ELF-1 (cell line): ENCODE results near the gene EXD3.

ENCODE experiments used
- DNase-seq: peaks from one replicate; pipeline ENCODE4 v3.0.0-alpha.2; 2016; ENCODE audit warnings: low read depth, low spot score

The EXD3 gene

DNA sequence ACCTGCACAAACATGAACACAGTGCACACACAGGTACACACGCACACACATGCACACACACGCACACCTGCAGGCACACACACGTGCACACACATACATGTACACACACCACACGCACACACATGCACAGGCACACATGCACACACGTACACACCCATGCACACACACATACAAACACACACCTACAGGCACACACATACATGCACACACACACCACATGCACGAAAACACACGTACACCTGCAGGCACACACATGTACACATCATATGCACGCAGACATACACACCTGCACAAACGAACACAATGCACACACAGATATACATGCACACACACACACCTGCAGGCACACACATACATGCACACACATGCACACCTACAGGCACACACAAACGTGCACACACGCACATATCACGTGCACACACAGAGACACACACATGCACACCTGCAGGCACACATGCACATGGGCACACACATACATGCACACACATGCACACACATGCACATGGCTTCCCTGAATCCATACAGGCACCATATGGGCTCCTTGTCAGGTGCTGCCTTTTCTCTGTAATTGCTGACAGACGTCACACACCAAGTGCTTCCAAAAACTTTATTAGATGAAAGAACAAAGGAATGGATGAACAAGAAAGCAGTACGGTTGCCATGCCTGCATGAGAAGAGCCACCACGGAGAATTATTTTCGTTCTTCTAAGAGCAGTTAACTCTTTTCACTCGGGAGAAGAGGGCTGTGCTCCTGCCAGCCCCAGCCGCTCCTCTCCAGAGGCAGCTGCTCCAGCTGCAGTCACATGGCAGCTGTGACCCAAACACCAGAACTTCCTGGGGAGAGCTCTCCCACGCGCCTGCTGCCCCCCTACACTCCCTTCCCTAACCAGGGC, 57.2 kb downstream of the EXD3 start:
- DNase-seq = no peak

DNA sequence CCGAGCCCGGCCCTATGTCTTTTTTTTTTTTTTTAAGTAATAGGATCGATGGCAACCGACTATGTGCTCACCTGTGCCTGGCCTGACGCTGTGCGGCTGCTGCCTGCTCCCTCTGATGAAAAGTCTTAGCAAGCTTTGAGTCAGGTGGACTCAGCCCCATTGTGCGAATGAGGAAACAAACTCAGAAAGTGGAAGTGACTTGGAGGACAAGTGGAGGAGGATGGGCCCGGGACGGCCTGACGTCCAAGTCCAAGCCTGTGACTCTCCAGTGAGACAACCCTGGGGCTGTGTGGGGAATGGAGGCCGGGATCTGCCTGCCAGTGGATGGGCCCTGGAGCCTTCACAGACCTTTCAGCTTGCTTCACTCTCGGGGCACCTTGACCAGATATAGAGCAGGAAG, 57.9 kb downstream of the EXD3 start:
- DNase-seq = no peak

DNA sequence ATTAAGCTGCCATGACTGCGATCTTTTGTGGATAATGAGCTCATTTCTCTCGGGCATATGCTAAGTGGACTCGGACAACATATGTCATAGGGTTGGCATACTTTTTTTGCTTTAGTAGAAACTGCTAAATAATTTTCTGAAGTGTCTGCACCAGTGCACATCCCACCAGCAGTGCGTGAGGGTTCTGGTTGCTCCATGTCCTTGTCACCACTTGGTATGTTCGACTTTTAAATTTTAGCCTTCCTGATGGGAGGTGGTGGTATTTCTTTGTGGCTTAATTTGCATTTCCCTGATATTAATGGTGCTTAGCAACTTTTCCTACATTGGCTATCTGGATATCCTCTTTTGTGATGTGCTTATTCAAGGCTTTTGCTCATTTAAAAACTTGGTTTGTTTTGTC, 63.1 kb downstream of the EXD3 start:
- no peak for DNase-seq

DNA sequence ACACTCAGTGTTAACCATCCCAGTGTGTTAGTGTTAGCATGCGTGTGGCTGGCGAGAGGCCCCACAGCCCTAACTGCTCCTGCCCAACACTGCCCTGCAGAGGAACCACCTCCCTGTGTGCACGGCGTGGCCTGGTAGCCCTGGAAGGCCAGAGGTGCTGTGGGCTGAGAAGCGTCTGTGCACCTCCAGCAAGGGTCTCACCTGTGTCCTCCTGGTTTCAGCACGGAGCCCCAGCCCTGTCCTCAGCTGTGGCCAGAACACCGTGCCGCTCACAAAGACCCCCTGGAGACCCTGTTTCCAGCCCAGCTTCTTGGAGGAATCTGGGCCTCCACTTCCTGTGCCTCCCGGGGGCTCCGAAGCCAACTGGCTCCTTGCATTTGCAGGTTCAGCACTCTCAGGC, 64.8 kb downstream of the EXD3 start:
- DNase-seq = no peak

DNA sequence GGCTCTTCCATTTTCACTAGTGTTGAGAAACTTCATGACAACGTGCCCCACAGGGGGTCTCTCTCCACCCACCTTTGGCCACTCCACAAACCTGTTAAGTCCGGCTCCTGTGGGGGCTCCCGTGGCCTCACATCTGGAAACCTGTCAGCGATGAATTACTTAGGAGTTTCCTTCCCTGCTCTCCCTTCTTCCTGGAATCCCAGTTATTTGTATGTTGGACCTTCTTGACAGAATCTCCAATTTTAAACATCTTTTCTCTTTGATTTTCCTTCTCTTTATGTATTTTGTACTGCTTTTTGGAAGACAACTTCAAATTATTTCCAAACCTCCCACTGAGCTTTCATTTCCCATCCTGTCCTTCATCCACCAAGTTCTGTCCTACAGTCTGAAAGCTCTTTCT, 65.8 kb downstream of the EXD3 start:
- DNase-seq = no peak

DNA sequence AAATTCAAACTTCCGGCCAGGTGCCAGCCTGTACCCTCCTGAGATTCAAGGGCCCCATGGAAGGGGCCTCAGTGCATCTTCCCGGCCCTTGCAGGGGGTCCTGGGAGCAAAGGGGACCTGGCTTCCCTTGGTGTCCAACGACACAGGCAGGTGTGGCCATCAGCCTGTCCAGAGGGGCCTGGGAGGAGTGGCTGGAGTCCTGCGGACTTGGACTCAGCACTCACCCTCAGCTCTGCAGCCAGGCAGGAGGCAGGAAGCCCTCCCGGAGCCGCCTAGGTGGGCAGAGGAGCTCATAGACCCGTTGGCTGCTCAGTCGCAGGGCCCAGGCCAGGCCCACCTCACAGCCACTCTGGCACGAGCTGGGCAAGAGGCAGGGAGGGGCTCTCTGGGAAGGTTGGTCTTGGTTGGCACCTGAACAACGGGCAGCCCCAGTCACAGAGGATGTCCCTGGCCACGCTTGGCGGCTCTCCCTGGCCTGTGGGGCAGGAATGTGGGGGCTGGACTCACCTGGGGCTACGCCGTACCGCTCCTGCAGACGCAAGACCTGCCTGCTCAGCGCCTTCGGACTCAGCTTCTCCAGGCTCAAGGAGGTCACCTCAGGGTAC, 67.1 kb downstream of the EXD3 start:
- DNase-seq = no peak

DNA sequence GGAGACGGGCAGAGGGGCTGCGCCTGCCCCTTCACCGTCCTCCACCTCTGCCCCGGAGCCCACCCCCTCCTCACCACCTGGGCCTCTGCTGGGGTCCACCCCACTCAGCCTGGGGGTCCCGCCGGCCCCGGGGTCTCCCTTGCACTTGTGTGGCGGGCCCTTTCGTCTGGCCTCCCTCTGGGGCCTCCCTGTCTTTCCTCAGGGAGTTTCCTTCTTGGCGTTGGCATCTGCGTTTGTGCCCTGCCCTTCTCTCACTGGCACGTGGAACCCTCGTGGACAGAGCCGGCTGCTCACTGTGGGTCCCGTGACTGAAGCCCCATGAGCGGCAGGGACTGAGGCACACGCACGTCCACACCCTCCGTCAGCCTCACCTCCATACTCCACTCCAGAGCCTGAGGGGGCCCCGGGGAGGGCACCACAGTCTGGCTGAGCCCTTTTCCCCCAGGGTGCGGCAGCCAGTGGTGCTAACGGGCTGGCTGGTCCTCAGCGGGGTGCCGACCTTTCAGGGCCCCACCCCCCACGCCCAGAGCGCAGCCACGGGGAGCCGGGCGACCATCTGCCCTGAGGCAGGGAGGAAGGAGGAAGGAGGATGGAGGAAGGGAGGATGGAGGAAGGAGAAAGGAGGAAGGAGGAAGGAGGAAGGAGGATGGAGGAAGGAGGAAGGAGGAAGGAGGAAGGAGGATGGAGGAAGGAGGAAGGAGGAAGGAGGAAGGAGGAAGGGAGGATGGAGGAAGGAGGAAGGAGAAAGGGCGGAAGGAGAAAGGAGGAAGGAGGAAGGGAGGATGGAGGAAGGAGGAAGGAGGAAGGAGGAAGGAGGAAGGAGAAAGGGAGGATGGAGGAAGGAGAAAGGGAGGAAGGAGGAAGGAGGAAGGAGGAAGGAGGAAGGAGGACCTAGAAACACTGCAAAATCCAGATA, 67.9 kb downstream of the EXD3 start:
- no peak for DNase-seq

DNA sequence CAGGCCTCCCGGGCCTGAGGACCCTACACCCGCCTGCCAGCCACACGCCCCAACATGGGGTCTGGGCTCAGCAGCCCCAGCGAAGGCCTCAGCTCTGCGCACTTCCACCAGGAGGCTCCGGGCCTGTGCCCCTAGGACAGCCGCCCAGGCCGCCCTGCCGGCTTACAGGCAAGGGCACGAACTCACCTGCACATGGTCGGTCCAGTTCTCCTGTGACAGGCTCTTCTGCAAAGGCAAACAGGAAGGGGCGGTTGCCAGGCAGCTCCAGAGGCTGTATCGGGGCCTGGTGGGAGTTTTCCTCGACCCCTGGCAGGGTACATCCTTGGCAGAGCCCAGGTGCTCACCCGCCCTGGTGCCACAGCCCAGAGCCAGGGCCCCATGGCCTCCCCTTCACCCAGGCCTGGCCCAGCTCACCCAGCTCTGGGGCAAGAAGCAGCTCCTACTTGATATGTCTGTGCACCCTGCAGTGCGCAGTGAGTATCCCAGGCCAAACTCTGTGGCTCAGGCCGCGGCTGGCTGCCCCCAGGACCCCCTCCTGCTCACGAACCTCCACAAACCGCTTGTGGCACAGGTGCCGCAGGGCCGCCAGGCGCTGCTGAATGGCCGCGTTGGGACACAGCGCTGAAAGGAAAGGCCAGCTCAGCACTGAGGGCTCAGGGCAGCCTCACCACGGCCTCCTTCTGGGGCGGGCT, 68.7 kb downstream of the EXD3 start:
- no peak for DNase-seq

DNA sequence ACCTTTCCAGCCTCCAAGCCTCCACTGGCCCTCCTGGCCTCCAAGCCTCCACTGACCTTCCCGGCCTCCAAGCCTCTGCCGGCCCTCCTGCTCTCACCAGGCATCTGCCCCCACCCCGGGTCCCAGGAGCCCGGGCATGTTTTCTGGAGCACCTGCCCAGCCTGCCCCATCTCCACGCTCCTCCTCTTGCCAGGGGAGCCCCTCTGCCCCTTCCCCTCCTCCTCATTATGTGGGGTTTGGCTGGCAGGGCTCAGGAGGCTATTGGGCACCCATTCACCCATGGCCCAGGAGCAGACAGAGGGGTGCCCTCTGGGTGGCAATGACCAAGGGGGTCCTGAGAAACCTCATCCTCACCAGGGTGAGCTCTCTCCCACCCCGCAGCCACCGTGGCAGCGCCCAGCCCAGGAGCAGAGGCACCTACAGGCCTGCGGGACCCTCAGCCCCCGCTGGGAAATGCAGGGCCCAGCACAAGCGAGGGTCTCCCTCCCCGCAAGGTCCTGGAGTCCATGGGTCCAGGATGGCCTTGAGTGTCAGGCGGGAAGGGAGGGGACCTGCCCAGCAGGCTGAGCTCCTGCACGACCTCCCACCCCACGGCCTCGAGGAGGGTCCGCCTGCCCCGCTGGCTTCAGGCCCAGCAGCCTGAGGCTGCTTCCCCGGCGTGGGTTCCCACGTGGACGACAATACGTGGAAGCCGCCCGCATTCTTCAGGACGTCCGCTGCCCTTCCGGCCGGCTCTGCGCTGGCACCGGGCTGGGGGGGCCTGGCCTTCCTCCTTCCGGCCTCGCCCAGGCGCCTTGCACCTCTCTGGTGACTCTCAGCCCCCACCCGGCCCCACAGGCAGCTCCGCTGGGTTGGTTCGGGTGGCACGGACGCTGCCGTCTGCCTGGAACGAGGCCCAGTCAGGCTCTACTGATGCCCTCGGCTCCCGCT, 69.5 kb downstream of the EXD3 start:
- DNase-seq = no peak

DNA sequence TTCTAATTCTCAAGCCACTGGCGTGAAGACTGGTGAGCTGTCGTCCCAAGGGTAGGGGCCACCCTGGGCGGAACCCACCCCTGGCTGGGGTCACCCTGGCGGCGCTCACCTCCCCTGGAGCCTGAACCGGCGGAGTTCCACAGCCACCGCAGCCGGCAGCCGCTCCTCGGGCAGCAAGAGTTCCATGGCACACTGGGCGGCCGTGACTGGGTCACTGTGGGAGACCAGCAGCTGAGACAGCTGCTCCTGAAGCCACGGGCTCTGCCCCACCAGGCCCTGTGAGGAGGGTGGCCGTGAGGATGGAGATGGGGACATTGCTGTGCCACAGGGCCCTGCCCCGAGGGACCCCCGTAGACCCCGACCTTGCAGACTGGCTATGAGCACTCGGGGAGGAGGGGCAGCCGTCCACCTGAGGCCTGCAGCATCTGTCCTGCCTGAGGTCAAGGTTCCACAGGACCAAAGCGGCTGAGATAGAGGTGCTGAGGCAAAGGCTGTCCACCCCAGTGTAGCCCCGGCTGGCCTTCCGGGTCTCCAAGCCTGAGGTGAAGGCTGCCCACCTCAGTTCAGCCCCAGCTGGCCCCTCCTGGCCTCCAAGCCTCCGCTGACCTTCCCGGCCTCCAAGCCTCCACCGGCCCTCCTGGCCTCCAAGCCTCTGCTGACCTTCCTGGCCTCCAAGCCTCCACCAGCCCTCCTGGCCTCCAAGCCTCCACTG, 70.3 kb downstream of the EXD3 start:
- no peak for DNase-seq

DNA sequence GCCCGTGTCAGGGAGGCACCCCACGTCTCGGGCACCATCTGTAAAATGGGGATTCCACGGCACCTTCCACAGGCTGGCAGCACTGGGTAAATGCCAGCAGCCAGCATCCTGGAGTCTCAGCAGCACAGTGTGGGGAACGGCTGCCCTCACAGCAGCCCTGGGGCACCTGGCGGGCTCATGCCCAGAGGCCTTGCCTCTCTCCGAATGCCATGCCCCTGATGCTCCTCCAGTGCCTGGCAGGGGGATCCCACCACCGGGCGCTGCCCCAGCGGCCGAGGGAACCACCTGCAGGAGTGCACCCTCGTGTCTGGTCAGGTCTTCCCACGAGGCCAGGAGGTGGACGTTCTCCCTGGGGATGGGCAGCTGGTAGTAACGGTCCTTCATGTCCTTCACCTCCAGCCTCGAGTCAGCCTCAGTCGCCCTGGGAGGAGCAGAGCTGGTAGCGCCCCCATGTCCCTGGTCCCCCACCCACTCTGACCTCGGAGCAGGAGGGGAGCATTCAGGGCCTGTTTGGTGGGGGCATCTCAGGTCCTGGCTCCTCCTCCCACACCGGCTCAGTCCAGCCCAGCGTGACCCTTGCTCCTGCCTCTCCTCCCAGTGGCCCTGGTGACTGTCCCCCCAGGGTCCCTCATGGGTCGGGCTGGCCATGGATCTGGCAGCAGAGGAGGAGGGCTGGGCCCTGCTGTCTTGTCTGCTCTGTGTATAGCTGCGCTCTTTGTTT, 71.0 kb downstream of the EXD3 start:
- no peak for DNase-seq

DNA sequence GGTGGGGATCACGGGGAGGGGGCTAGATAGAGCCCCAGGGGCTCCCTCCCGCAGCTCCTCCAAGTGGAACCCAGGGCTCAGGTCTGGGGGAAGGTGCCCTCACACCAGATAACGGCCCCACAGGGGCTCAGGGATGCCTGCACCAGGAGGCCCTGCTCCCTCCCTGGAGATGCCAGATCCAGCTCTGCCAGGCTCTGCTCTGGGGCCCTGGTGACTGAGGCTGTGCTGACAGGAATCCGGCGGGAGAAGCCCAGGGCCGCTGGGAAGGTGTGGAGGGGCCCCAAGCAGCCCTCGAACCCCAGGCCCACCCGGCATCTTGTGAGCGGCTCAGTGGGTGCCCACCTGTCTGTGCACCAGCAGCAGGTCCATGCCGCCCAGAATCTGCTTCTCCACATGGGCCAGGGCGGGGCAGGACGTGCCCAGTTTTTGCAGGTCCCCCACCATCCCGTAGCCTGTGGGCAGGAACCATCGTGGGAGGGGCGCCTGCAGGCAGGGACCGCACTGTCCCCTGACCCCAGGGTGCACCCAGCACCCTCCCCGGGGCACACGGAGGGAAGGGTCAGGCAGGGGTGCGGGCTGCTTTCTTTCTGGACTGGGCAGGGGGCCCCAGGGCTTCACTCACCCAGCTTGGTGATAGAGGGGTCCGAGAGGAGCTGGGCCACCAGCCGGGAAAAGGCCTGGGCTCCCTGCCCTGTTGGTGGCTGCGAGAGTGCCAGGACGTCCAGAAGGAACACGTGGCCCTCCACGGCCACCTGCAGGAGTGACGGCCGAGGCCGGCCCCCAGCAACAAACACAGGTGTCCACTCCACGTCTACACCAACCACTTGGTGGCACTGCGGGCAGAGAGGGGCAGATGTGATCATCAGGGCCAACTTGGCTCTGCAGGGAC, 72.0 kb downstream of the EXD3 start:
- DNase-seq = no peak

DNA sequence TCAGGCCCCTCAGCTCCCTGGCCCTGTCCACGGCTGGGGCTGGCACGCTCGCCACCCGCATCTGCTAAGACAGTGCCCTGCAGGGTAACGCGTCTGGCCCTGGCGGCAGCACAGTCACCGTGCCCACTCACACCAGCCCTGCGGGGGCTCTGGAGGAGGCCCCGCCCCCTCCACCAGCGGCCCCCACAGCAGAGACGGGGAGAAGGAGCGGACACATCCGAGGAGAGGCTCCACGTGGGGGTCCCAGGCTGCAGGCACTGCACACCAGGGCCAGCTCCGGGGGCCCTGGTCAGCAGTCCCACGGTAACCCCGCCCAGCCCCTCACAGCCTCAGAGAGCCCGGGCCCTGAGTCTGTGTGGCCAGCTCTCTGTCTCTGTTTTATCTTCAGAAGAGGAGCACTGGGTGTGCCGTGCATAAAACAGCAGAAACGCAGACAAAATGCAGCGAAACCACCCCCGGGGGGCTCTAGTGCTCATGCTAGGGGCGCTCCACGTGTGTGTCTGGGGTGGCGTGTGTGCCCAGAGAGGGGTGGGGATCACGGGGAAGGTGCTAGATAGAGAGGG, 73.4 kb downstream of the EXD3 start:
- no peak for DNase-seq

DNA sequence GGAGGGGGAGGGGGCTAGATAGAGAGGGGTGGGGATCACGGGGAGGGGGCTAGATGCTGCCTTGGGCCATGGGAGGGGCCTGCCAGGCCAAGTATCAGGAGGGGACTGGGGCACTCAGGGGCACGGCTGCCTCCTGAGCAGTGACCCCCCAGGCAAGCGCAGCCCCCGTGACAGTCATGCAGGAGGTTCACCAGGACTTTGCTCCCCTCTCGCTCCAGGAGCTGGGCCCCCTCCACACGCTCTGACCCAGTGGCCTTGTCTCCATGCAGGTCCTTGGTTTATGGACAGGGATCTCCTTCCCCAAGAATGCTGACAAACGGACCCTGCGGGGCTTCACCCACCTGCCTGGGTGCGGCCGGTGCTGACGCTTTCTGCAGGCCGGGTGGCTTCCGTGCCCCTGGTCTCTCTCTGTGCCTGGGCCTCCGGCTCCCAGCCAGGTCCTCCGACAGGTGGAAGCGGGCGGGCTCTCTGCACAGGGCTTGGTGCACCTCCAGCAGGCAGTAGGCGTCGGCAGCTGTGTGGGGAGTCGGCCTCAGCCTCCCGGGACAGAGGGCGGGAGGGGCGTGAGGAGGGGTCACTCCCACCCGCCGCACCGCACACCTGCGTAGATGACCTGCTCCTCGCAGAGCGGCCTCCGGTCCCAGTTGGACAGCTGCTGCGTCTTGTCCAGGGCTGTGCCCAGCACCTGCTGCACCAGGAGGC, 74.0 kb downstream of the EXD3 start:
- DNase-seq = no peak

DNA sequence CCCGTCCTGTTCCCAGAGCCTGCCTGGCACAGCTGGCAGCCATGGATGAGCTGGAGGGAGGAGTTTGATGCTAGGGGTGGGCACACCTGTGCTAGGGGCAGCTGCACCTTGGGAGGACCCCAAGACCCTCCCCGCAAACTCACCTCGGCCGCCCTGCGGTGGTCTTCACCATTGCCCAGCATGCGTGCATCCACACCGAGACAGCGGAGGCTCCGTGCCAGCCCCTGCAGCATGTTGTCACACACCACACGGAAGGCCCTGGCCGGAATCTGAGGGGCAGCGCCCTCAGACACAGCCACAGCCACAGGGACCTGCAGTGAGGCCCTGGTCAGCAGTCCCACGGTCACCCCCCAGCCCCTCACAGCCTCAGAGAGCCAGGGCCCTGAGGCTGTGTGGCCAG, 75.0 kb downstream of the EXD3 start:
- no peak for DNase-seq

DNA sequence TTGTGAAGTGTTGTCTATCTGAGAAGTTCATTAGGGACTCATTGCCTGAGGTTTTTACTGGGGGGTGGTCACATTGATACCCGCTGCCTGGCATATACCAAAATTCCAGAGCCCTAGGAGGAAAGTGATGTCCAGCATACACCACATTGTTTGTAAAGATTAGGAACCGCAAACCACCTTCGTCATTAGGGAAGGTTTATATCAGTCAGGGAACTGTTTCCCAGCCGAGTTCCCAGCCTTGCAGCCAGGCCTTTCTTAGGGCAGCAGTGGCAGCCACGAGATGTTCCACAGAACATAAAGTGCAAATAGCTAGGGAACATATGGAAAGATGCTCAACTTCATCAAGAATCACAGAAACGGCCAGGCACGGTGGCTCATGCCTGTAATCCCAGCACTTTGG, 80.5 kb downstream of the EXD3 start:
- no peak for DNase-seq

DNA sequence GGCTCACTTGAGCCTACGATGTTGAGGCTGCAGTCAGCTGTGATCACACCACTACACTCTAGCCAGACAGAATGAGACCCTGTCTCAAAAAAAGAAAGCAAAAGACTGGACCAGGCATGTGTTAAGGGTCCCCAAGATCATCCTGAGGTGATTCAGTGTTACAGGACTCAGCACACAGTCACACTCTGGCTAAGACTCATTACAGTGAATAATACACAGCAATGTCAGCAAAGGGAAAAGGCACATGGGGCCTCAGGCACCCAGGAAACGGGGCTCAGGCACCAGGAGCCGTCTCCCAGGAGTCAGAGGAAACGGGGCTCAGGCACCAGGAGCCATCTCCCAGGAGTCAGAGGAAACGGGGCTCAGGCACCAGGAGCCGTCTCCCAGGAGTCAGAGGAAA, 81.7 kb downstream of the EXD3 start:
- no peak for DNase-seq
